NCI-H1930 (cell line): ENCODE measurements around the gene ZXDC.

ENCODE experiments used
- DNase-seq, 2 experiments: peaks; one replicate each; lab custom pipeline; 2025; lab: John Stamatoyannopoulos, UW

The ZXDC gene

DNA sequence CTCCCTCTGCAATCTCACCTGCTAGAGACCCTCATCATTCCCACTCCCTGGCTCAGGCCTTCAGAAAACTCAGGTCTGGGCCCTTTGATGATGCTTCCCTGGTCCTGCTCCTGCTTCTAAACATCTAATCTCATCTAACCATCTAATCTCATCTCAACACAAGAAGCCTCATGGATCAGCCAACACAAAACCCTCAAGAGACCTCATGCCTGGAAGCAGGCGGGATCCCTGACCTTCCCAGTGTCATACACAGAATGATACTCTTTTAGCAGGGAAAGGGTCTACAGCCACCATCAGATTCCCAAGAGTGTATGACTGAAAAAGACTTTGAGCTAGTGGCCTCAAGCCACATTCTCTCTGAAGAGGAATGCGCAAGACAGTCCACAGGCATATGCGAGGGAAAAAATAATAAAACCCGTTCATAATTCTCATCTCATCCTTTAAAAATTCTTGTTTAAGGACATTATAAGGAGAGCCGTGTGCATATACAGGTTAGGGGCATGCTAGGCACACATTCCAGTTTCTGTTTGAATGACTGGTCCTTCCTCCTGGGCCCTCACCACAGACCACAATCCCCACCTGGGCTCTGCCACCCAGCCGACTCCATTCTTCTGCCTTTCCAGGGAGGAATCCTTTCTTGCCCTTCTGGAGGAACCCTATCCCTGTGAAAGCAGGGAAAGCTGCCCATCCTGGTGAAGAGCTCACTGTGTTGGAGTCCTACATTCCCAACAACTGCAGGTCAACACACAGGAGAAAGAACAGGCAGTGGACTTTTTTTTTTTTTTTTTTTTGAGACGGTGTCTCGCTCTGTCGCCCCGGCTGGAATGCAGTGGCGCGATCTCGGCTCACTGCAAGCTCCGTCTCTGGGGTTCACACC, 2.2 kb downstream of the ZXDC start:
- DNase-seq = no peak

DNA sequence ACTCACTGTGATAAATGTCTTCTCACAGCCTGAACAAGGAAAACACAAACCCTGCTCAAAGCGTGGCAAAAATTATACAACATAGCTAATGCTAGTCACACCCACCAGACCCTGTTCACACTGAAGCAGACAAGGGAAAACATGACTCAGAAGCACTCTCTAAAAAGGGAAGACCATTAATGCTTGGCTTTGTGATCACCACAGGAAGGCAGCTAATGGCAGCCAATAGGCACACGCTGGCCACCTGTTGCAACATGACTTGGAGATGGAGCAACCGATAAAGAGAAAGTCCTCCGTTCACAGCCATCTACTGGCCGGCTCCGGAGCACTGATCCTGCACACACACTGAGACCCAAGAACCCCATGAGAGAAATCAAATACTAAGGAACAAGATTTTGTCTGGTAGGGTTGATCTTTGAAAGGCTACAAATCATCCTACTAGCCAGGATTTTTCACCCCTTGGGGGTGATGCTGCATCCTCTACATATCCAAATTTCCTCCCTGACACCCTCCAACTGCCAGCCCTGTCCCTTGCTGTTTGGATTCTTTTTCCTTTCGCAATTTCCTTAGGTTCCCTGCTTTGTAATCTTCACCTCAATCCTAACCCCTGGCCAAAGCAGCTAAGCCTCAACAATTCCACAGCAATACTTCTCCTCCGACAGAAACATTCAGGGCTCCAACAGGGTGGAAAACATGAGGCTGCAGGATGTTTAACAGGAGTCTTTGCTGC, 3.2 kb downstream of the ZXDC start:
- DNase-seq = no peak

DNA sequence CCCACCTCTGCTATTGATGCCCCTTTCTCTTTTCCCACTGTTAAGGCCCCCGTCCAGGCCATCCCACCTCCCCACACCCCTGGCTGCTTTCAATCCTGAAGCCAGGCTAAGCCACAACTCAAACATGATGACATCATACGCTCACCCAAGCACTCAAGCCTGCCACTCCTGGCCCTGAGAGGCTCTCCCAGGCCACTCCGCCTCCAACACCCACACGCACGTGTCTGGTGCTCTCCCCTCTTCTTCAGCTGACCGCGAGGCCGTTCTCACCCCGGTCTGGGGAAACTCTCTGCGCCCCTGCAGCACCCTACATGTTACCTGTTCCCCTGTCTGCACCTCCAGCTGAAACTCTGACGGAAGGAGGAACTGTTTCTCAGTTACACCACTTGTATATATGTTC, 6.2 kb downstream of the ZXDC start:
- no peak for DNase-seq

DNA sequence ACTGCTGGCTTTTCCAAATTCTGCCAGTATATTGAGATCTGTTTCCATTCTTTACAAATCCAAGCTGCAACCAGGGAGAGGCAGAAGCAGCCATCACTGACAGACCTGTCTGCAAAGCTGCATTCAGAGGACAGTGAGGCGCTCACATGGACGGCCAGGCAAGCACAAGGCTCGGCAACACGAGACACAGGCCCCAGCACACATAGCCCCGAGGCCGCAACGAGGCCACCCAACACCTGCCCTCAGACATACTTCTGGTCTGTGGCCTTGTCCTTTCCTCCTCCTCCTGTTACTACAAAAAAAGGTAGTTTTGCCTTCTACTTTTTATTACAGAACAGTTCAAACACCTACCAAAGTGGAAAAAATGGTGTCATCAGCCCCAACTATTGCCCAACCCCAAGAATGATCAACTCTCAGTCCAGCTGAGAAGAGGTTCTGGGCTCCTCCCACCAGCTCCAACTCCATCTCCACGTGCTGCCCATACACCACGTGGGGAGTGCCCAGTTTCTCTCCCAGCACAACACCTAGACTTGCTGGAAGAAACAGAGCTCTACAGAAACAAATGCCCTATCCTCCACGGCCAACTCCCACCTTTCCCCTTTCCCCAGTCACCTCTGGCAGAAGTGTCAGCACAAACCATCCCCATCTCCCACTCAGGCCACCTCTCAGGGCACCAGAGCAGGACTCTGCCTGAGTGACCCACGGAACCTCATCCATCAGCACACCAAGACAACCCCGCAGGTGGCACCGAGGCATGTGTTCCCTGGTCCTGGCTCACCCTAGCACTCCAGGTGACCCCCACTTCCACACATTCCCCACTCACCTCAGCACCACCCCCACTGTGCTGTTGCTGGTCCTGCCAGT, 7.4 kb downstream of the ZXDC start:
- DNase-seq = no peak

DNA sequence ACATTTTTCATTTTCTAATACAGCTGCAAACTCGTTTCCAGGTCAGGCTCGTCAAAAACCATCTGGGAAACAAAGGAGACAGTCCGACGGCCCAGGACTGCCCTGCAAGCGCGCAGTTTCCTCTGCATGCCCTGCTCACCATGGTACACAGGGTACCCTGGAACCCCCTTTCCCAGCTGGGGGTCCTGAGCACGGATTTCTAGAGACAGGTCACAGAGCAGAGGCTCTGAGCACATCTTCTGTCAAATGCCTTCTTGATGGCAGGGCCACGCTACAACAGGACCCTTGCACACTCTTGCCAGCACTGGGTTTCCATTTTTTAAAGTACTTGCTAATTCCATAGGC, 8.1 kb downstream of the ZXDC start:
- no peak for DNase-seq

DNA sequence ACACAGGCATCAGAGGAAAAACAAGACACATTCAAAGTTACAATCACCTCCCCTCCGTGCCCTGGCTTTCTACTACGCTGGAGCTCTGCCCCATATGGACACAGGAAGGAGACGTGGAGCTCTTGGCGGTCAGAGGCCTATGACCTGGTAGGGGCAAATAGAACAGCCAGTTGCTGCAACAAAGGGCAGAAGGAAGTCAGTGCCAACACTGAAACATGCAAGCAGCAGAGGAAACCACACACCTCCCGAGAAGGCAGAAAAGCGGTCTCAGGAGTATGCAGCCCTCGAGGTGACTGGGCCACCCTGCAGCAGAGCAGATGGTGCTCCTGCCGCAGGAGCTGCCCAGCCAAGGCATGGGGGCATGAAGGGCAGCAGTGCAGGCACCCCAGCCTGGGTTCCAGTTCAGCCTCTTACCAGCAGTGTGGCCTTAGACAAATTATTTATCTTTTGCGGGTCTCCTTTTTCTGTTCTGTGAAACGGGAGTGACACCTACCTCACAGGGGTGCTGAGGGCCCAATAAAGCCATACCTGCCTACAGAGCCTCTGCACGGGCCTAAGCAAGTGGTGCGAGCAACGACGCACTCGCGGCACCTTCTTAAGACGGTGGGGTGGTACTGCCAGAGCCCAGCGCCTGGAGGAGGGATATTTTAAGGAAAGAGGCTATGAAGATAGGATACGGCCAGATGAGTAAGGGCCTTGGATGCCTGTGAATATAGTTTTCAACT, 8.6 kb downstream of the ZXDC start:
- DNase-seq = no peak

DNA sequence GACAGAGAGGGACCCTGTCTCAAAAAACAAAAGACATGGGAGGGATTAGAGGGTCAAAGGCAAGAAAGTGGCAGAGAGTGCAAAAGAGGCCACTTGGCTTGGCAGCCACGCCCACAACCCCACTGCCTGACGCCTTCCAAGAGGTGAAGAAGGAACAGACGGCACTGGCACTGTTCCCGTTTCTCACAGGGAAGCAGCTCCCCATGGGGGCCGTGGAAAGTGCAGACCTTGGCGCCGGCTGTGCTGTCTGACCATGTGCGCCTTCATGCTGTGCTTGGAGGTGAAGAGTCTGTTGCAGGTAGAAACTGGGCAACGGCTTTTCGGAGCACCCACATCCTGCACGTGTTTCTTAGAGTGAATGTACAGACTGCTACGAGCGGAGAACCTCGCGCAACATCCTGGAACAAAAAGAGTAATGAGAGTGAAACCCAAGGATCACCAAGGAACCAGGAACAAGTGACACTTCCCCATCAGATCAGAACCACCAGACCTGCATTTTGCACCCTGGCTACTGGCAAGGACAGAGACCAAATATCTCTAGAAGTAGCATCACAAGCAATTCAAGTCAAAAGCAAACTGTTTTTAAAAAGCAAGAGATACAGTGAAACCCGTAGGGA, 9.7 kb downstream of the ZXDC start:
- no peak for DNase-seq

DNA sequence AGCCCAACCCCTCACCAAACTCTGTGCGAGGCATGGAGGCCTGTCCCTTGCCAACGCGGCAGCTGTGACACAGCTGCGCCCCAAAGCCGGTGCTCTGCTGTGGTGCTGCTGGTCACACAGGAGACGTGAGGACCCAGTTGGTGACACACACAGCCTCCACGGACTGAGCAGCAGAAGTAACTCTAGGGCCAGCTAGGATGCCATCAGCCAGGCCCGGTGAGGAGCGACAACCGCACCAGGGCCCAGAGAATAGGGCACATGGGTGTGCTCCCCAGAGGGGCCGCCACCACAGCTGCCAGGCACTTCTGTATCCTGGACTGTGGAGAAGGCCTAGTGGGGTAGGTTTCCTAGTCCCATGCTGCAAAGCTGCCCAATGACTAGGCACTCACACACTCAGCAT, 10.7 kb downstream of the ZXDC start:
- DNase-seq = no peak

DNA sequence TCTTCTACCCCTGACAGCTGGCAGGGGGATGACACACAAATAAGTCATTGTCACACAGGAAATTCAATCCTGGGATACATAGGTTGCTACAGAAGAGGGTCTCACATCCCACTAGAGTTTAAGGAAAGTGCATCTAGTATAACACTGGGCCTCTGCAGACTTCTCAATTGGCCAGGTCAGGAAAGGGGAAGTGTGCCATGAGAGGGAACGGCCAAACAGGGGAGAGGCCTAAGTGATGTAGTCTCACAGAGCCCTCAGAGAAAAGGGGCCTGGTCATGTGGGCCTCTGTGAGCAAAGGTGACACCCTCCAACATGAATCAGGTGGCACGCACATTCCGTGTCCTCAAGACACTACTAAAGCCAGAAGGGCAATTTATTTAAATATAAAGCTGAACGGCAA, 11.2 kb downstream of the ZXDC start:
- no peak for DNase-seq

DNA sequence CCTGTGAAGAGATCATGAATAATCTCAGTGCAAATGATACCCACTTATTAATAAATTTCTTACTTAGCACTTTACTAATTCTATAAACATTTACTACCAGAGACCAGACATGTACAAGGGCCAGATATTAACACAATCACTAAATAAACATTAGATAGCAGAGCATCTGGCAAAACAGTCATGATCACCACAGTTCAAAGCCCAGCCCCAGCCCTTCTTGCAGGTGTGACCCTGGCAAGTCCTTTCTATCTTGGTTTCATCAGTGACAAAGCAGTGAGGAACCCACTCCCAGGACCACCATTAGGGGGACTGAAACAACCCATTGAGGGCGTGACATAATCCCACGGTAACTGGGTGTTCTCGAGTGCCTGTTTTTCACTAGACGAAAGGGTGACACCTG, 11.6 kb downstream of the ZXDC start:
- no peak for DNase-seq

DNA sequence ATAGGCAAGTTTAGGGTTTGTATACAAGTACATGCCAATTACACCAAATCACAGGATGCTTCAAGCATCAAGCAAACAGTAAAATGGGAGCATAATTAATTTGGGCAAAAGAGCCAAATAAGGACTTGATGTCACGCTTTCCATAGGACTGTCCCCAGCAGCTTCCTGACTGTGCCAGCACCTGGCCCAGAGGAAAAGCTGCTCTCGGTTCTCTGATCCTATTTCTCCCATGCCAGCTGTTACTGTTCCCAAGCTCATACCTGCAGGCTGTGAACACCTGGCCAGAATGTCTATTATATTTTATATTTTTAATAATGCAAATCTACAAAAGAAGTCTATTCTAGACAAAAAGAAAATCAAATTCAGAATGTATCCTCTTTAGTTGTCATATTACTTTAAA, 12.2 kb downstream of the ZXDC start:
- DNase-seq = no peak

DNA sequence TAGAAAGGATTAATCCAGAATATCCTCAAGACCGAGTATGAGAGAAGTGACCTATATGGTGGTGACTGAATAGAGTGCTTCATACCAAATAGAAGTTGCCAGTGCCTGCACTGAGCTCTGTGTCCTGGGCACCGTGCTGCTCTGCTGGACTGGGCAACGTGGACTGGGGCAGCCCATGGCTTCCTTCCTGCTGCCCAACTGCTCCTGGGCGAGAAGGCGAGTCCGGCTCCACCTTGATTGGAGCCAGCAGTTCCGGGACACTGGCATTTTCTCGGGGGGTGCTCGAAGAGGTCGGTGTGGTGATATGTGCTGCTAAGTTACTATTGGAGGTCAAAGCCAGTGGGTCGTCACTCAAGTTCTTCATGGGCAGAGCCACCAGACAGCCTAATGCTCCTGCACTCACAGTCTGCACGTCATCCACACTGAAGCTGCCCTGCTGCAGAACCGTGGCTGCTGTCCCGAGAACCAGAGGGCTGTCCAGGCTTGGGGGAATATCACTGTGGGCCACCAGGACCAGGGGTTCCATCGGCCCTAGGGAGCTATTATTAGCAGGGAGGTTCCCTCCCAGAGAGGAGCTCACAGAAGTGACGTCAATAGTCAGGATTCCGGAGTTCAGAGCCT, 14.1 kb downstream of the ZXDC start:
- DNase-seq = no peak

DNA sequence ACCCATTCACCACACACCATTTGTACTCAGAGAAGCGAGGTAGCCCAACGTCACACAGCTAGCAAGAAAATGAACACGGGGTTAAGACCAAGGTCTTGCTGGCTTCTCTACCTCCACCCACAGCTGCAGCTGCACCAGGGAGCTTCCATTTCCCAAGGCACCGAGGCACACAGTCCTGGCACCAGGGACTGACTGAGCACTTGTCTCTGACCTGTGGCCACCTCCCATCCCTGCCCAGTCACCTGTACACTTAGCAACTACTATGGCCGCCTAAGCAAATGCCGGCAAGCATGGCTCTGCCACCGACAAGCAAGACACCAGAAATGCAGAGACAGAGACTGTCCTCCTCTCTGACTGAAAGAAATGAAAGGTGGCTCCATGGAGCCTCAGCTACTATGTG, 15.3 kb downstream of the ZXDC start:
- no peak for DNase-seq

DNA sequence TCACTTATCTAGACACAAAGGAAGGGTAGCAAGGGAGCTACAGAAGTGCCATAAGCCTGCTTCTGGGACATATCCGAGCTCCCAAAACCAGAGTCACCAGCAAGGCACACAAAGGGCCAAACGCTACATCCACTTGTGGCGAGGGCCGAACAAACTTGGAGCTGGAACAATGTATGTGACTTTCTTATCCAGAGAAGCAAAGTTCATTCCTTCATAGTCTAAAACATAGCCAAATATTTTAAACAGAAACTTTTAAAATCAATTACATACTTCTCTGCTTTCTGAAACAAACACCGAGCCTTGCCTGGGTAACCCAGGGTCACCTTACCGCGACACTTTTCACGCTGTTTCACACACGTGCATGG, 15.9 kb downstream of the ZXDC start:
- no peak for DNase-seq

DNA sequence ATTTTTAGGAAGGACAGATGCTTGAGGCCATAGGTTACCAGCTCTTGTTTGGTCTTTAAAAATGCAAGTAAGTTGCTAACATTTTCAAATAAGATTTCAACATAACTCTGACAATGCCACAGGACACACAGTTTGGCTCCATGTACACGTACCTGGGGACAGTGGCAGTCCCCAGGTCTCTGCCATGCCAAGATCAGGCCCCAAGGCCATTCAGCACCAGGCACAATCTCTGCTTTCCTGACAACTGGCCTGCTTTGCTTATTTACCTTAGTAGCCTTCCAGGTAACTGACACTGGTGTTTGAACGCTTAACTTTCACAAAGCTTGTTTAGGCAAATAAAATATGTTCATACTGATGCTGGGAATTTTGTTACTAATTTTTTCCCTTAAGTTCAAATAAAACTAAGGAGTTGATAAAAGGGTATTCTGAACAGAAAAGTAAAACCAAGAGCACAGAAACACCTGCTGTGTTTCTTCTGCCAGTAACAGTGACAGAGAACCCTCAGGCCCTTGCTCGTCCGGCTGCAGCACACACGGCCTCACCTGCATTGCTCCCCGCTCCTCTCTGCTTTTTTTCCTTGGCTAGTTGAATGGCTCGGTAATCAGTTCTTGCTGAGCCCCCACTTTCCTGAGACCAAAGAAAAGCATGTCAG, 16.5 kb downstream of the ZXDC start:
- no peak for DNase-seq

DNA sequence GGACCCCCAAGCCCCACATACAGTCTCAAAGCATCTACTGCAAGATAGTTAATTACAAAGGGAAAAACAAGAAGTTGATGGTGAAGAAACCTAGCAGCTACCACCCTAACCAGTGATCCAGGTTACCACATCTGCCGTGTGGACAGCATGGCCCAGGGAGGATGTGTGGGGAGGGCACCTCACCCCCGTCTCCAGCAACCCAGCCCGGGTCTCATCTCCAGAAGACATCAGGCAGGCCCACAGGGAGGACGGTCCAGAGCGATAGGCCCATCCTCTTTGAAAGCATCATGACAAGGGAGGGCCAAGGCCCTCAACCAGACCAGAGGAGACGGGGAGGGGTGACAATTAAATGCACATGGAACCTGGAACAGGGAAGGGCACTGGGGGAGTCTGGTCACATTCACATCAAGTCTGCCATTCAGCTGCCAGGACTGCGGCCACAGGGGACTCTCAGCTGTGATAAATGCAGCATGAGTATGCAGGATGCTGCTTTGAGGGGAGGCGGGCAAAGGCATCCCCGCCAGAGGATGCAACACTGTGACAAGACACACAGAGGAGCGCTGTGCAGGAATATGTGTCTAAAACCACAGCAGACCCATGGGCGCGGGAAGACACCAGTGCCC, 18.8 kb downstream of the ZXDC start:
- DNase-seq = no peak

DNA sequence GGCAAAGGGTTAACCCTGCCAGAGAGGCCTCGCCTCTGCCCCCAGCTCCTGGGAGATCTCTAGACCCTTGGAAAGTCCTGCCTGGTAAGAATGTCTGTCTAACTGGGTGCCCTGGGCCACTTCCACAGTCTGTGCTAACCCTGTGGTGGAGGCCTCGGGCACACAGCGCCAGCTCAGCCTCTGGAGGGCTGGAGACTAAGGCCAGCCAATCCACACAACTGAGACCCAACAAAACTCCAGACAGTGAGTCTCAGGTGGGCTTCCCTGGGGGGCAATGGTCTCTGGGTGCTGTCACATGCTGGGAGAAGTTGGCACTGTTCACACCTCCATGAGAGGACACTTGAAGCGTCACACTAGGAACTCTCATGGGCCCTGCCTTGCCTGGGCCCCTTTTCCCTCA, 19.5 kb downstream of the ZXDC start:
- no peak for DNase-seq

DNA sequence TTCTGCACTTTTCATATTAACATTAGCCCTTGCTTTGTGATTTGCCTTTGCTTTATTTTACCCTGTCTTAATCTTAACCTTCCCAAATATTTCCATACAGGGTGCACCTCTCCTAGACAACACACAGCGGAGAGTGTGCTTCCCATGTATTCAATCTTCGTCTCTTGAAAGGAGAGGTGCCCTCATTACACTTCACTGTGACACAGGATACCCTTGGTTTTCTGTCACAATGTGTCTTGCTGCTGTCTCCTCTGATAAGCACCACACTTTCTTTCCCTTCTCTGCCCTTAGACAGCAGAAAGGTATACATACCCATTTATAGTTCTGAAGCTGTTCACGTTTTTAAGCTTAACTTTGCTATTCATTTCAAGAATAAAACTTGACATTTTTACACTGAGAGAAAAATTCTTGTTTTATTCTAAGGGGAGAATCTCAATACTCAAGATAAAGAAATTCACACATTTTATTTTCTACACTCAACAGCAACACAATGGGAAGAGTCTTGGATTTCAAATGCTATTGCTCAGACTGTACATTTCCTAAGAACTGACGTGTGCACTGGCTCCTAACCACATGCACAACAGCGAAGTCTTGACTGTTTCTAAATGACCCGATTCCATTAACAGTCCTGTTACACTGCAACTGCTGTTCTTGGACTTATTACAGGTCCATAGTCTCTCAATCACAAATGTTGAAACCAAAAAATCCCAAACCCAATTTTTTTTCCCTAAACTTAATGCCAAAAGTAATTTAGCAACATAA, 21.1 kb downstream of the ZXDC start:
- no peak for DNase-seq

DNA sequence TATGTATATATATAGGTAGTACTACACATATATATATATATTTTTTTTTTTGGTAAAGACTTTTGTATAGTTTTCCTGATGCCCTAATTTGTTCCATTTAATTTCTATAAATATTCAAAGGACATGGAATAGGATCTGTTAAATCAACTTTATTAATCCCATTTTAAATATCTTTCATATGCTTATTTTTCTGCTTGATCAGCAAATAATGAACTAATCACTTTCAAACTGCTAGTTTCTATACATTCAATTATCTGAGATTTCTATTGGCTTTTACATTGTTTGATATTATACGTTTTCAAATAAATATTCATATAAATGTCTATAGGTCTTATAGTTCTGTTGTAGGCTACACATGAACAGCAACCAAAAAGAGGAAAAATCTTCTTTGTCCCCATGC, 21.7 kb downstream of the ZXDC start:
- DNase-seq = no peak
